CD4-positive, alpha-beta T cell treated with Interleukin-6 for 4 hours (primary cell): ENCODE data around the gene SLC7A14.
"Not testable (repeated sequence)": the region's sequence is repeated elsewhere in the genome, so short reads cannot be mapped to it uniquely, and the experiment has no call there.

Experiments used
- DNase-seq: peaks from one replicate; pipeline ENCODE4 v3.0.0-alpha.2; 2020; ENCODE audit warnings: mixed read lengths

Gene SLC7A14

GRCh38 chr3:170589113-170589512, 3.2 kb upstream of the SLC7A14 start:
- no peak for DNase-seq

- no peak for DNase-seq
These were observed 603 bp downstream of the SLC7A14 start for GRCh38 chr3:170585008-170585936.

- DNase-seq: peak; percentile 34
These were observed 1.3 kb downstream of the SLC7A14 start for GRCh38 chr3:170584585-170585007.

GRCh38 chr3:170579646-170580045, 6.2 kb downstream of the SLC7A14 start:
- DNase-seq: no peak

GRCh38 chr3:170572665-170573253, 13.1 kb downstream of the SLC7A14 start:
- no peak for DNase-seq

GRCh38 chr3:170567598-170567997, 18.3 kb downstream of the SLC7A14 start:
- DNase-seq: not testable (repeated sequence)

GRCh38 chr3:170566413-170566812, 19.5 kb downstream of the SLC7A14 start:
- DNase-seq: no peak

GRCh38 chr3:170565495-170565894, 20.4 kb downstream of the SLC7A14 start:
- no peak for DNase-seq

- DNase-seq: no peak
These were observed 21.2 kb downstream of the SLC7A14 start for GRCh38 chr3:170564664-170565063.

- DNase-seq: no peak
These were observed 22.0 kb downstream of the SLC7A14 start for GRCh38 chr3:170563712-170564423.

GRCh38 chr3:170562080-170562479, 23.8 kb downstream of the SLC7A14 start:
- DNase-seq: no peak

GRCh38 chr3:170560717-170561382, 25.0 kb downstream of the SLC7A14 start:
- no peak for DNase-seq

- DNase-seq: no peak
These were observed 25.6 kb downstream of the SLC7A14 start for GRCh38 chr3:170560296-170560695.

- no peak for DNase-seq
These were observed 27.4 kb downstream of the SLC7A14 start for GRCh38 chr3:170558427-170558826.

- DNase-seq: no peak
These were observed 30.5 kb downstream of the SLC7A14 start for GRCh38 chr3:170555329-170555728.

- DNase-seq: no peak
These were observed 31.8 kb downstream of the SLC7A14 start for GRCh38 chr3:170553788-170554757.

GRCh38 chr3:170551252-170551651, 34.6 kb downstream of the SLC7A14 start:
- DNase-seq: no peak

GRCh38 chr3:170542704-170543103, 43.2 kb downstream of the SLC7A14 start:
- no peak for DNase-seq

GRCh38 chr3:170539897-170540296, 46.0 kb downstream of the SLC7A14 start:
- DNase-seq: no peak

- DNase-seq: no peak
These were observed 49.2 kb downstream of the SLC7A14 start for GRCh38 chr3:170536712-170537111.

- no peak for DNase-seq
These were observed 51.6 kb downstream of the SLC7A14 start for GRCh38 chr3:170534227-170534626.

GRCh38 chr3:170532573-170532972, 53.3 kb downstream of the SLC7A14 start:
- DNase-seq: no peak
